Right kidney (tissue), 1 donor: ENCODE measurements around the gene CDH4.
"Not testable (repeated sequence)": the region's sequence is repeated elsewhere in the genome, so short reads cannot be mapped to it uniquely, and the experiment has no call there.

ENCODE experiments used
- DNase-seq: peaks from one replicate; pipeline ENCODE4 v3.0.0-alpha.2; 2016

Gene CDH4

GRCh38 chr20:61253640-61254511 lies 1.8 kb downstream of the CDH4 start:
- peak; percentile 77 for DNase-seq

DNA sequence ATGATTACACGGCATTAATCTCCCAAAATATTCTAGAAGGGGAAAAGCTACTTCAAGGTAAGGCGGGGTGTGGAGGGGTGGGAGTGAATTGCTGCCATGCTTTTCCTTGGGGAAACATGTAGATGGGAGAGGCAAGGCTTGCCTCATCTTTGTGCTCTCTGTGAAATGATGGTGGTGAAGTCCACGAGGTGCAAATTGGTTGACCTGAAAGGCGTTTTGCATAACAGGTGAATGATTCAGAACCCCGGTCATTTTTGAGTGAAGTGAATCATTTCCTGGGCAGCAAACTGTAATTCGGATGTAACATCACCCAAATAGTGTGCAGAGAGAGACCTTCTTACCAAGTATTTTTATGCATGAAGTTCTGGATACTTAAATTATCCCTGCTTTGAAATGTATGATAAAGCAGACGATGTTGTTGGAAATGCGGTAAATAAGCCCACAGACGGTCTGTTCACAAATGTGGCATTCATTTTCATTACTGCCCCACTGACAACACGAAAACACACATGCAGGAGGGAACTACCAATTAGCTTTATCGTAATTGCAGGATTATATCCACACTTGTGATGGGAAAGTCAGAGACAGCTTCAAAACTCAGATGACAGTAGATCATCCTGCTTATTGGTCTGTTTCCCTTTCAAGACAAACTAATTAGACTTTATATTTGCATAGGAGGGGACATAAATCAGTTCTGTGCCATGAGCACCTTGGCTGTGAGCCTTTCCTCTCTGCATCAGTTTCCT lies 3.0 kb downstream of the CDH4 start:
- no peak for DNase-seq

DNA sequence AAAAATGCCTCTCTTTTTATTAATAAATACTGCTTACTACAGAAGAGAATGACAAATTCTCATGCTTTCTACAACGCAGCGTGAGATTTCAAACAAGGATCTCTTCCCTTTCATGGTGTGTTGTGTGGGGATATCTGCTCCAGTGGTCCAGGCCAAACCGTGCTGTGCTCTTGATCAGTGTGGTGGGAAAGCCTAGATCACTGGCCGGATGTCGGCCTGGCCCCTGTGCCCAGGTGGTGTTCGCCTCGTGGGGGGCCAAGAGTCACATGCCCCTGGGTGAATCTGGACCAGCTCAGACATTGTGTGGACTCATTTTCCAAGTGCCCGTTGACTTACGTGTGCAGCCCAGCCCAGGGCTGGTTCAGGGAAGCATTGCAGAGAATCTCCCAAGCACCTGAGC lies 4.3 kb downstream of the CDH4 start:
- no peak for DNase-seq

DNA sequence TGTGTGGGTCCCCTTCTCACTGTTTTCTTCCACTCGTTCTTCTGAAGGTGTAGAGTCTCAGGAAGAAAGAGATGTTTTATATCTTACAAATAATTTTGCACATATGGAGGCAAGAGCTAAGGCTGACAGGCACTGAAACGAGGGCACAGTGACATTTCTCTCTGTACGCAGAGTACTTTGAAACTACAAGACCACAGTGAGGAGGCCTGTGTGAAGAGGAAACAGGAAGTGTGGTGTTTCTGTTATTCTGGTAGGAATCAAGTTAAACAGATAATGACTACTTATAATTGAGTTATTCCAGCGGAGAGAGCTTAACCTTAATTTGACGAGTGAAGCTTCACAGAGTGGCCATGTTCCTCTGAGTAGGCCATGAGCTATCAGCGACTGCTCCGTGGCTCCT lies 4.8 kb downstream of the CDH4 start:
- no peak for DNase-seq

- no peak for DNase-seq
Observed at GRCh38 chr20:61257611-61258010, 5.5 kb downstream of the CDH4 start.

GRCh38 chr20:61259741-61260140 lies 7.7 kb downstream of the CDH4 start:
- no peak for DNase-seq

DNA sequence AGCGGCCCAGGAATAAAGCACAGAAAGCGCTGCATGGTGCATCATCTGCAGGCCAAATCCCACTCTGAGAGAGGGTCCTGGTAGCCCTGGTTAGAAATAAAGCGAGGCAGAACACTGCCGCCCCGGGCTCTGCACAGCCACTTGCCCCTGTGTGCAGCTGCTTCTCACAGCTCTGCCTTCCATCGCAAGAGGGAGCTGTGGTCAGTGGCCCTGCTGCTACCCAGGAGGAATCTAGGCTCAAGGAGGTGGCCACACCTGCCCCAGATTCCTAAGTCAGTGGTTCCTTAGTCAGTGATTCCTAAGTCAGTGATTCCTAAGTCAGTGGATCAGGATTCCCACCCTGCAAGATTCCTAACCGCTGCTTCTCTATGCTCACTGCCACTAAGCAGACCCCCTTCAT lies 8.8 kb downstream of the CDH4 start:
- no peak for DNase-seq

DNA sequence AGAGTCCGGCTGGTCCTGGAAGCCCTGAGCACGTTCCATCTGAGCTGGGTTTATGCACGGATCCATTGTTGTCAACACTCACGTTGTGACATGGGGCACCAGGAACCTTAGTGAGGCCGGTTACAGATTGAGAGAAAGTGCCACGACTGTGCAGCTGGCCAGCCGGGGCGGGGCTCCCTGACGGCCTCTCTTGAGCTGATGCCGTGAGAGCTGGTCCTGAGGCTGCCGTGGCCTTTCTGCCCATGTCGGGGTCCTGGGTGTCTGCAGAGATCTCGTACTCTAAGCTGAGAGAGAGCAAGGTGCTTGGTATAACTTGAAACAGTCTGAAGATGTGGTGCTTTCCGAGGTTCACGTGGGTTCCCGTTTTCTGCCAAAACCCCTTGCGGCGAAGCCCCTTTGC lies 10.0 kb downstream of the CDH4 start:
- no peak for DNase-seq

GRCh38 chr20:61262514-61262913 lies 10.5 kb downstream of the CDH4 start:
- no peak for DNase-seq

- no peak for DNase-seq
Observed at GRCh38 chr20:61263084-61263695, 11.1 kb downstream of the CDH4 start.

DNA sequence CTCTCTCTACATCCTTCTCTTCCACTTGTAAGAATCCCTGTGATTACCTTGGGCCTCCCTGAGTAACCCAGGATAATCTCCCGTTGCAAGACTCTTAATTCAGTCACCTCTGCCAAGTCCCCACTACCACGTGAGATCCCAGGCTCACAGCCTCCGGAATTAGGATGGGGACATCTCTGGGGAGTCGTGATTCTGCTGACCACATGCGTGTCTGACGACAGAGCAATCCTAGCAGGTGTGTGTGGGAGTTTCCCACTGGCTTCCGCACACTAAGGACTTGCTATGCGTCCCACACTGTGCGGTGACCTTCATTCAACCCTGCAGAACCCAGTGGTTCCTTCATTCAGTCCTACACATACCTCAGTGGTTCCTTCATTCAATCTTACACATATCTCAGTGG lies 11.9 kb downstream of the CDH4 start:
- no peak for DNase-seq

DNA sequence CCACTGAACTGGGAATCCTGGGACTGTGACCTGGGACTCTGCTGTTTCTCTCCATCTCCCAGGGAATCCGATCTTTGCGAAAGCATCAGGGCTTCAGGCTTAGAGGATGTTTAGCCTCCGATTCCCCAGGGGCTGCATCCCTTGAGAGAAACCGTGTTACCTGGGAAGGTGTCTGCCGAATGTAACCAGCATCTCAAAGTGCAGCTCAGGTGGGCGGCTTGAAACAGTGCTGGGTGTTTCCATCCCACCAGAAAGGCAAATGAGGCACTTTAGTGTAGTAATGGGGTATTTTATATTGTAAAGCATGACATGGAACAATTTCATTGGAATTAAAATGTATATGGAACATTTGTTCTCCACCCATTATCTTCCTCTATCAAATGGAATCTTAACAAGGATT lies 15.2 kb downstream of the CDH4 start:
- DNase-seq, result no peak

DNA sequence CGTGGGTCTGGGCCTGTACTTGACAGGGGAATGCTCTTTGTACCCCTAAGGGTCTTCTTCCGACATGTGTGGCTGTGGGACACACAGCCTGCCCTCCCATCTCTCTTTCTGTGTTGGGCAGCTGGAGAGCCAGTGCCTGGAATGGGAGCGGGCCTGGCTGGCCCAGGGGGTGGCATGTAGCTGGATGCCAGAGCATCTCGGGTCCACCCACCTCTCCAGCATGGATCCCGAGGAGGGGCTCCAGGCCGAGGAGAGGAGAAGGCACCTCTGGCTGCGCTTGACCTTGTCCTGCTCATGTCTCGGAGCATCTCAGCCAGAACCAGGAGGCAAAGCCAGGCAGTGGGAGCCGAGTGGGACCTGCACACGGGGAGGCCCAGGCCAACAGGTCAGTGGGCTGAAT lies 16.0 kb downstream of the CDH4 start:
- DNase-seq, result no peak

DNA sequence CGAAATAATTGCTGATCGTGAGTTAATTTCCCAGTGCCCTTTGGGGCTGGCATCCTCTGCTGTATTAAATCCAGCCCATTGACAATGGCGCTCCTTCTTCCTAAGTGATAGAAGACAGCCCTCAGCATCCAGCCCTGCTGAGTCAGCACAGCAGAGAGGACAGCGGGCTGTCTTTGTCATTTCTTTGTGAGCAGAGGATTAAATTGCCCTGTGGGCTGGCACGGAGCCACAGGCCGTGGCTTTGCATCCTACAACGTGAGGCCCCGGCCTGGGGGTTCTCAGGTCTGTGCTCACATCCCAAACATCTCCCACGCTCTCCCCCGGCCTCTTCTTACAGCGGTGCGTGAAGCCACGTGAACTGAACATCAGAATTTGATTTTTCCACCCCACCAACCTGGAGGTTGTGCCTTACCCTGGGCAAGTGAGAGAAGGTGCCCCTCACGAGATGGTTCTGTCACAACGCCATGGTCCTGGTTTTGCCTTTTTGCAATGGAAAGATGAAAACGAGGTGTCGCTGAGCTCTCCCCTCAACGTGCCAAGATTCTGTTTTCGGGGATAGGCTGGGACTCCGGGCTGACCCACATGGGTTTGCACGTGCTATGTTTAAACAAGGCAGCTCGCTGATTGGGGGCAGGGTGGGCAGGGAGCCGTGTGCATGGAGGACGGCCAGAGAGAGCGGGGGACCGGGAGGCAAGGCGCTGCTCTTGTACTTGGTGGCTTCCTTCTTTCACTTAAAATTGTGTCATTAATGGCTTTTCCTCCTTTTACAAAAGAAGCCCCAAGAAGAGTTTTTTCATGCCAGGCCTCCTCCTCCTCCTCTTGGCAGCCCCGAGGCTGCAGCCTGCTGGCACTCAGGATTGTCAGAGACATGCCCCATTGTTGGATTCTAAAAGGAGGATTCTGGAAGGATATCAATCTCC lies 19.5 kb downstream of the CDH4 start:
- DNase-seq, result peak; percentile 35

DNA sequence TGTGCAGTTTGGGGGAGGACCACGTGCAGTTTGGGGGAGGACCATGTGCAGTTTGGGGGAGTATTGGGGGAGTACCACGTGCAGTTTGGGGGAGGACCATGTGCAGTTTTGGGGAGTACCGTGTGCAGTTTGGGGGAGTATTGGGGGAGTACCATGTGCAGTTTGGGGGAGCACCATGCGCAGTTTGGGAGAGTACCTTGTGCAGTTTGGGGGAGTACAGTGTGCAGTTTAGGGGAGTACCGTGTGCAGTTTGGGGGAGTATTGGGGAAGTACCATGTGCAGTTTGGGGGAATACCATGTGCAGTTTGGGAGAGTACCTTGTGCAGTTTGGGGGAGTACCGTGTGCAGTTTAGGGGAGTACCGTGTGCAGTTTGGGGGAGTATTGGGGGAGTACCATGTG lies 21.0 kb downstream of the CDH4 start:
- DNase-seq, result not testable (repeated sequence)

GRCh38 chr20:61273666-61274065 lies 21.6 kb downstream of the CDH4 start:
- DNase-seq, result not testable (repeated sequence)

DNA sequence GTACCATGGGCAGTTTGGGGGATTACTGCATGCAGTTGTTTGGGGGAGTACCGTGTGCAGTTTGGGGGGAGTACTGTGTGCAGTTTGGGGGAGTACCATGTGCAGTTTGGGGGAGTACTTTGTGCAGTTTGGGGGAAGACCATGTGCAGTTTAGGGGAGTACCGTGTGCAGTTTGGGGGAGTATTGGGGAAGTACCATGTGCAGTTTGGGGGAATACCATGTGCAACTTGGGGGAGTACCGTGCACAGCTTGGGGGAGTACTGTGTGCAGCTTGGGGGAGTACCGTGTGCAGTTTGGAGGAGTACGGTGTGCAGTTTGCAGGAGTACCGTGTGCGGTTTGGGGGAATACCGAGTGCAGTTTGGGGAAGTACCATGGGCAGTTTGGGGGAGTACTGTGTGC lies 22.3 kb downstream of the CDH4 start:
- DNase-seq, result no peak

- no peak for DNase-seq
Observed at GRCh38 chr20:61278296-61278695, 26.2 kb downstream of the CDH4 start.

- no peak for DNase-seq
Observed at GRCh38 chr20:61279621-61280150, 27.6 kb downstream of the CDH4 start.

- DNase-seq, result no peak
Observed at GRCh38 chr20:61280217-61280980, 28.3 kb downstream of the CDH4 start.

- no peak for DNase-seq
Observed at GRCh38 chr20:61281286-61281795, 29.3 kb downstream of the CDH4 start.
